CD4-positive, alpha-beta T cell (primary cell): ENCODE measurements around the gene CTIF. TPM values are rescaled to one million over a fixed set of nuclear protein-coding genes. Genes with fewer than 3 reads are reported as not detected.

ENCODE experiments used
- ATAC-seq: fragments of 200-7000 bp; cut with Tn5 transposase; one replicate; pipeline ENCODE4 v1.10.0; 2022; ENCODE audit warnings: mild to moderate bottlenecking; ENCODE audit not compliant: poor library complexity
- CTCF ChIA-PET: fragments of 350-600 bp; sonication (Branson Sonifier 250); formaldehyde crosslinking; loops from one replicate; lab custom pipeline; 2021; ENCODE audit warnings: antibody characterized with exemption, inconsistent platforms; lab: Charles Lee
- POLR2A ChIA-PET: fragments of 350-600 bp; sonication (Branson Sonifier 250); formaldehyde crosslinking; loops from one replicate; lab custom pipeline; 2021; ENCODE audit warnings: antibody characterized with exemption, inconsistent platforms; lab: Charles Lee
- DNase-seq, 14 experiments: peaks; one replicate each; pipeline ENCODE4 v3.0.0-alpha.2; 2013 to 2020; ENCODE audit warnings: mixed read lengths in 2 of 14
- H3K27ac ChIP-seq, 2 donors: one replicate each; pipeline versions ENCODE4 v1.5.1 to v1.7.0; 2013; ENCODE audit warnings: low read length in 2 of 2, low read depth in 1 of 2, mild to moderate bottlenecking in 1 of 2
- H3K27me3 ChIP-seq, 2 experiments: 1 replicate in 1 of 2; 2 replicates in 1 of 2; pipeline versions ENCODE4 v1.6.1 to v1.7.0; 2013; ENCODE audit warnings: low read length in 2 of 2, control low read depth in 1 of 2, mild to moderate bottlenecking in 1 of 2, moderate library complexity in 1 of 2; ENCODE audit not compliant: insufficient read depth in 2 of 2, control insufficient read depth in 1 of 2
- H3K36me3 ChIP-seq: one replicate; pipeline ENCODE4 v1.6.1; 2013; ENCODE audit warnings: low read length, control low read depth; ENCODE audit not compliant: insufficient read depth
- H3K4me1 ChIP-seq: one replicate; pipeline ENCODE4 v1.6.1; 2013; ENCODE audit warnings: low read length, control low read depth; ENCODE audit not compliant: insufficient read depth
- H3K4me3 ChIP-seq: one replicate; pipeline ENCODE4 v1.5.1; 2013; ENCODE audit warnings: mild to moderate bottlenecking, low read length, moderate library complexity
- H3K9me3 ChIP-seq, 2 experiments: 1 replicate in 1 of 2; 2 replicates in 1 of 2; pipeline versions ENCODE4 v1.6.1 to v1.7.0; 2013; ENCODE audit warnings: low read length in 2 of 2, mild to moderate bottlenecking in 2 of 2, control low read depth in 1 of 2, moderate library complexity in 1 of 2; ENCODE audit not compliant: control insufficient read depth in 1 of 2, insufficient read depth in 1 of 2
- H3K27ac Mint-ChIP-seq: one replicate; pipeline ENCODE4 v1.8.0; 2020; ENCODE audit warnings: mixed read lengths
- H3K27me3 Mint-ChIP-seq: one replicate; pipeline ENCODE4 v1.8.0; 2021; ENCODE audit warnings: mixed read lengths
- H3K36me3 Mint-ChIP-seq: one replicate; pipeline ENCODE4 v1.8.0; 2021; ENCODE audit warnings: low read depth, mixed read lengths
- H3K4me1 Mint-ChIP-seq: one replicate; pipeline ENCODE4 v1.8.0; 2021; ENCODE audit warnings: low read depth, mixed read lengths
- H3K4me3 Mint-ChIP-seq: one replicate; pipeline ENCODE4 v1.8.0; 2020; ENCODE audit warnings: mild to moderate bottlenecking, mixed read lengths
- H3K9me3 Mint-ChIP-seq: one replicate; pipeline ENCODE4 v1.8.0; 2020; ENCODE audit warnings: mixed read lengths
- CTCF ChIP-seq: fragments of 200-600 bp; IDR thresholded peaks from one replicate; pipeline ENCODE4 v1.8.0; 2022; ENCODE audit warnings: antibody characterized with exemption, mild to moderate bottlenecking
- intact Hi-C, 2 experiments: fragments of 100-400 bp; cut with DNase I in 1 of 2; cut with micrococcal nuclease in 1 of 2; formaldehyde crosslinking; loops; one replicate each; pipeline versions ENCODE4 v1.15.1 to v1.9.0; 2023 to 2025; cut with DNase I, micrococcal nuclease
- total RNA-seq, 174 experiments: library from RNA in 2 of 174; stranded (reverse) in 2 of 174; gene quantifications; one replicate each; pipeline ENCODE4 v1.2.3 and lab custom pipeline; 2021 to 2026

The CTIF gene
- total RNA-seq, 2 experiments from 2014 or later, result 1.1 to 2.9 TPM

- H3K9me3 Mint-ChIP-seq, result no peaks in the 10 kb centered on the region
- no peak overlapping the region for H3K27ac Mint-ChIP-seq
- Histone ChIP-seq H3K27ac (no peak overlapping the region), H3K4me3 (no peak overlapping the region), H3K36me3 (no peaks in the 10 kb centered on the region), H3K9me3 (no peaks in the 10 kb centered on the region), H3K27me3 (peaks cover 9 to 10% of the 10 kb centered on the region in 2 experiments), H3K4me1 (no peaks in the 10 kb centered on the region)
- no peaks in the 10 kb centered on the region for H3K36me3 Mint-ChIP-seq
- H3K27me3 Mint-ChIP-seq, result peaks cover 63% of the 10 kb centered on the region
- H3K4me3 Mint-ChIP-seq, result no peak overlapping the region
- ChIA-PET POLR2A (no interaction called here), CTCF (no interaction called here)
- no peak for DNase-seq
- no peak for ATAC-seq
- no peaks in the 10 kb centered on the region for H3K4me1 Mint-ChIP-seq
- intact Hi-C loops, result no loop called here
- no peak for TF ChIP-seq CTCF
These were observed 24.0 kb upstream of the CTIF start for GRCh38 chr18:48514786-48515185.

GRCh38 chr18:48517048-48517447 is 21.8 kb upstream of the CTIF start:
- DNase-seq, result no peak
- no peak for TF ChIP-seq CTCF
- Mint-ChIP-seq H3K27ac (no peak overlapping the region), H3K27me3 (peaks cover 68% of the 10 kb centered on the region), H3K36me3 (no peaks in the 10 kb centered on the region), H3K4me1 (no peaks in the 10 kb centered on the region), H3K4me3 (no peak overlapping the region), H3K9me3 (no peaks in the 10 kb centered on the region)
- no peak overlapping the region for H3K4me3 ChIP-seq
- ATAC-seq, result no peak
- H3K27me3 ChIP-seq, result peaks cover 9 to 10% of the 10 kb centered on the region in 2 experiments
- H3K9me3 ChIP-seq, result no peaks in the 10 kb centered on the region
- ChIA-PET CTCF (no interaction called here), POLR2A (no interaction called here)
- H3K27ac ChIP-seq, result no peak overlapping the region
- H3K36me3 ChIP-seq, result no peaks in the 10 kb centered on the region
- no peaks in the 10 kb centered on the region for H3K4me1 ChIP-seq
- intact Hi-C loops, result no loop called here

GRCh38 chr18:48519431-48520100 is 19.3 kb upstream of the CTIF start:
- ChIA-PET CTCF (no interaction called here), POLR2A (no interaction called here)
- Histone ChIP-seq H3K27me3 (peaks cover 12 to 15% of the 10 kb centered on the region in 2 experiments), H3K27ac (no peak overlapping the region), H3K36me3 (no peaks in the 10 kb centered on the region), H3K4me3 (no peak overlapping the region), H3K4me1 (no peaks in the 10 kb centered on the region), H3K9me3 (peaks cover 0 to under 1% of the 10 kb centered on the region in 2 experiments)
- no peak for TF ChIP-seq CTCF
- Mint-ChIP-seq H3K36me3 (no peaks in the 10 kb centered on the region), H3K4me1 (no peaks in the 10 kb centered on the region), H3K9me3 (no peaks in the 10 kb centered on the region), H3K27me3 (peaks cover 72% of the 10 kb centered on the region), H3K27ac (no peak overlapping the region), H3K4me3 (no peak overlapping the region)
- DNase-seq (no peak), ATAC-seq (no peak)
- intact Hi-C loops, result no loop called here
